ENCODE measurements around the gene EHMT1.

The EHMT1 gene

GRCh38 chr9:137611623-137612609 lies 6.9 kb upstream of the EHMT1 start:
- Histone ChIP-seq H3K4me1 (ENCODE audit: control insufficient read depth, insufficient read depth, low read length) (peaks cover 8% of the 10 kb centered on the region), H3K4me3 (ENCODE audit: low read depth, low read length) (no peak overlapping the region), H3K27me3 (ENCODE audit: control insufficient read depth, insufficient read depth, low read length) (no peaks in the 10 kb centered on the region), H3K9me3 (ENCODE audit: control insufficient read depth, insufficient read depth, low read length) (no peaks in the 10 kb centered on the region), H3K9ac (ENCODE audit: low read depth, low read length) (no peak overlapping the region), H3K36me3 (ENCODE audit: control insufficient read depth, insufficient read depth, low read length) (peaks cover 30% of the 10 kb centered on the region)

- Histone ChIP-seq H3K9ac (ENCODE audit: low read depth, low read length) (peak overlapping the region; percentile 47), H3K27me3 (ENCODE audit: control insufficient read depth, insufficient read depth, low read length) (no peaks in the 10 kb centered on the region), H3K9me3 (ENCODE audit: control insufficient read depth, insufficient read depth, low read length) (no peaks in the 10 kb centered on the region), H3K4me3 (ENCODE audit: low read depth, low read length) (no peak overlapping the region), H3K4me1 (ENCODE audit: control insufficient read depth, insufficient read depth, low read length) (peaks cover 8% of the 10 kb centered on the region), H3K36me3 (ENCODE audit: control insufficient read depth, insufficient read depth, low read length) (peaks cover 30% of the 10 kb centered on the region)
Measured at GRCh38 chr9:137612741-137613142, 6.1 kb upstream of the EHMT1 start.

GRCh38 chr9:137613259-137613658 lies 5.5 kb upstream of the EHMT1 start:
- Histone ChIP-seq H3K9ac (ENCODE audit: low read depth, low read length) (peak overlapping the region; percentile 47), H3K36me3 (ENCODE audit: control insufficient read depth, insufficient read depth, low read length) (peaks cover 30% of the 10 kb centered on the region), H3K4me1 (ENCODE audit: control insufficient read depth, insufficient read depth, low read length) (peaks cover 8% of the 10 kb centered on the region)

GRCh38 chr9:137613738-137614523 lies 4.9 kb upstream of the EHMT1 start:
- Histone ChIP-seq H3K27me3 (ENCODE audit: control insufficient read depth, insufficient read depth, low read length) (no peaks in the 10 kb centered on the region), H3K9me3 (ENCODE audit: control insufficient read depth, insufficient read depth, low read length) (no peaks in the 10 kb centered on the region), H3K9ac (ENCODE audit: low read depth, low read length) (no peak overlapping the region), H3K4me1 (ENCODE audit: control insufficient read depth, insufficient read depth, low read length) (peaks cover 8% of the 10 kb centered on the region), H3K4me3 (ENCODE audit: low read depth, low read length) (no peak overlapping the region), H3K36me3 (ENCODE audit: control insufficient read depth, insufficient read depth, low read length) (peaks cover 30% of the 10 kb centered on the region)

More at GRCh38 chr9:137613259-137613658, 5.5 kb upstream of the EHMT1 start:
- Histone ChIP-seq H3K9me3 (ENCODE audit: control insufficient read depth, insufficient read depth, low read length) (no peaks in the 10 kb centered on the region), H3K27me3 (ENCODE audit: control insufficient read depth, insufficient read depth, low read length) (no peaks in the 10 kb centered on the region), H3K4me3 (ENCODE audit: low read depth, low read length) (no peak overlapping the region)

- Histone ChIP-seq H3K4me1 (ENCODE audit: control insufficient read depth, insufficient read depth, low read length) (peaks cover 8% of the 10 kb centered on the region), H3K27me3 (ENCODE audit: control insufficient read depth, insufficient read depth, low read length) (no peaks in the 10 kb centered on the region), H3K36me3 (ENCODE audit: control insufficient read depth, insufficient read depth, low read length) (peaks cover 30% of the 10 kb centered on the region), H3K9me3 (ENCODE audit: control insufficient read depth, insufficient read depth, low read length) (no peaks in the 10 kb centered on the region), H3K9ac (ENCODE audit: low read depth, low read length) (no peak overlapping the region), H3K4me3 (ENCODE audit: low read depth, low read length) (no peak overlapping the region)
Measured at GRCh38 chr9:137614631-137615386, 4.0 kb upstream of the EHMT1 start.

- Histone ChIP-seq H3K36me3 (ENCODE audit: control insufficient read depth, insufficient read depth, low read length) (peaks cover 30% of the 10 kb centered on the region), H3K4me1 (ENCODE audit: control insufficient read depth, insufficient read depth, low read length) (peaks cover 8% of the 10 kb centered on the region)
Measured at GRCh38 chr9:137615387-137615871, 3.4 kb upstream of the EHMT1 start.

GRCh38 chr9:137619240-137620047 lies 639 bp downstream of the EHMT1 start:
- Histone ChIP-seq H3K36me3 (ENCODE audit: control insufficient read depth, insufficient read depth, low read length) (peaks cover 19% of the 10 kb centered on the region), H3K4me1 (ENCODE audit: control insufficient read depth, insufficient read depth, low read length) (peaks cover 7% of the 10 kb centered on the region), H3K27me3 (ENCODE audit: control insufficient read depth, insufficient read depth, low read length) (no peaks in the 10 kb centered on the region), H3K9ac (ENCODE audit: low read depth, low read length) (peak overlapping the region; percentile 89), H3K9me3 (ENCODE audit: control insufficient read depth, insufficient read depth, low read length) (no peaks in the 10 kb centered on the region), H3K4me3 (ENCODE audit: low read depth, low read length) (peak overlapping the region; percentile 87)

More at GRCh38 chr9:137615387-137615871, 3.4 kb upstream of the EHMT1 start:
- H3K9me3 ChIP-seq (ENCODE audit: control insufficient read depth, insufficient read depth, low read length) = no peaks in the 10 kb centered on the region
- H3K9ac ChIP-seq (ENCODE audit: low read depth, low read length) = no peak overlapping the region
- no peak overlapping the region for H3K4me3 ChIP-seq (ENCODE audit: low read depth, low read length)
- no peaks in the 10 kb centered on the region for H3K27me3 ChIP-seq (ENCODE audit: control insufficient read depth, insufficient read depth, low read length)

GRCh38 chr9:137620048-137620405 lies 1.2 kb downstream of the EHMT1 start:
- H3K36me3 ChIP-seq (ENCODE audit: control insufficient read depth, insufficient read depth, low read length) = peaks cover 15% of the 10 kb centered on the region
- peaks cover 7% of the 10 kb centered on the region for H3K4me1 ChIP-seq (ENCODE audit: control insufficient read depth, insufficient read depth, low read length)
- no peaks in the 10 kb centered on the region for H3K9me3 ChIP-seq (ENCODE audit: control insufficient read depth, insufficient read depth, low read length)
- H3K27me3 ChIP-seq (ENCODE audit: control insufficient read depth, insufficient read depth, low read length) = no peaks in the 10 kb centered on the region
- H3K4me3 ChIP-seq (ENCODE audit: low read depth, low read length) = peak overlapping the region; percentile 87
- H3K9ac ChIP-seq (ENCODE audit: low read depth, low read length) = peak overlapping the region; percentile 89

GRCh38 chr9:137620581-137620980 lies 1.8 kb downstream of the EHMT1 start:
- Histone ChIP-seq H3K9me3 (ENCODE audit: control insufficient read depth, insufficient read depth, low read length) (no peaks in the 10 kb centered on the region), H3K36me3 (ENCODE audit: control insufficient read depth, insufficient read depth, low read length) (peaks cover 10% of the 10 kb centered on the region), H3K9ac (ENCODE audit: low read depth, low read length) (no peak overlapping the region), H3K4me1 (ENCODE audit: control insufficient read depth, insufficient read depth, low read length) (peaks cover 7% of the 10 kb centered on the region), H3K27me3 (ENCODE audit: control insufficient read depth, insufficient read depth, low read length) (no peaks in the 10 kb centered on the region), H3K4me3 (ENCODE audit: low read depth, low read length) (peak overlapping the region; percentile 22)

GRCh38 chr9:137621131-137621757 lies 2.4 kb downstream of the EHMT1 start:
- no peaks in the 10 kb centered on the region for H3K27me3 ChIP-seq (ENCODE audit: control insufficient read depth, insufficient read depth, low read length)
- H3K36me3 ChIP-seq (ENCODE audit: control insufficient read depth, insufficient read depth, low read length) = peaks cover 7% of the 10 kb centered on the region
- H3K9ac ChIP-seq (ENCODE audit: low read depth, low read length) = no peak overlapping the region
- H3K9me3 ChIP-seq (ENCODE audit: control insufficient read depth, insufficient read depth, low read length) = no peaks in the 10 kb centered on the region
- peak overlapping the region; percentile 22 for H3K4me3 ChIP-seq (ENCODE audit: low read depth, low read length)
- peaks cover 7% of the 10 kb centered on the region for H3K4me1 ChIP-seq (ENCODE audit: control insufficient read depth, insufficient read depth, low read length)

Measured in iPS-15b (cell line).